Lower lobe of right lung (tissue), 2 donors: ENCODE results near the gene FBXO36. TPM values are rescaled to one million over a fixed set of nuclear protein-coding genes. Genes with fewer than 3 reads are reported as not detected.
"Not testable (repeated sequence)": the region's sequence is repeated elsewhere in the genome, so short reads cannot be mapped to it uniquely, and the experiment has no call there.

Experiments used
- ATAC-seq, 2 donors: fragments of 200-7000 bp; cut with Tn5 transposase; one replicate each; pipeline ENCODE4 v1.9.1; 2020 to 2022; ENCODE audit warnings: mild to moderate bottlenecking in 2 of 2, moderate library complexity in 2 of 2
- DNase-seq: peaks from one replicate; pipeline ENCODE4 v3.0.0-alpha.2; 2020
- H3K27ac ChIP-seq: fragments of 200-600 bp; one replicate; pipeline ENCODE4 v1.8.0; 2022
- H3K27me3 ChIP-seq: fragments of 200-600 bp; one replicate; pipeline ENCODE4 v1.8.0; 2022; ENCODE audit warnings: low read depth
- H3K36me3 ChIP-seq: fragments of 200-600 bp; one replicate; pipeline ENCODE4 v1.8.0; 2022; ENCODE audit warnings: mild to moderate bottlenecking
- H3K4me1 ChIP-seq: fragments of 200-600 bp; one replicate; pipeline ENCODE4 v1.8.0; 2022
- H3K4me3 ChIP-seq: fragments of 200-600 bp; one replicate; pipeline ENCODE4 v1.8.0; 2022; ENCODE audit warnings: mild to moderate bottlenecking
- H3K9me3 ChIP-seq: fragments of 200-600 bp; one replicate; pipeline ENCODE4 v1.8.0; 2022
- intact Hi-C: fragments of 100-400 bp; cut with DNase I; formaldehyde crosslinking; loops from one replicate; pipeline ENCODE4 v1.11.0; 2022
- total RNA-seq: library from RNA; stranded (reverse); fragmentation: NEBNext Ultra II Directional; extraction: Animal tissue kit (Norgen Biotek cat#: 25700); gene quantifications from one replicate; pipeline ENCODE4 v1.2.1, GENCODE V29; 2021
- TF ChIP-seq, protein P1 (sequence below): fragments of 200-600 bp; IDR thresholded peaks from one replicate; pipeline ENCODE4 v1.8.0; 2022; ENCODE audit warnings: antibody characterized with exemption, mild to moderate bottlenecking
- donor health status: DM: no; HTN: yes; CAD: no; lungs with severe emphysema.

FBXO36 gene
- total RNA-seq, 1 donor from 2014 or later, result 3.3 TPM

DNA sequence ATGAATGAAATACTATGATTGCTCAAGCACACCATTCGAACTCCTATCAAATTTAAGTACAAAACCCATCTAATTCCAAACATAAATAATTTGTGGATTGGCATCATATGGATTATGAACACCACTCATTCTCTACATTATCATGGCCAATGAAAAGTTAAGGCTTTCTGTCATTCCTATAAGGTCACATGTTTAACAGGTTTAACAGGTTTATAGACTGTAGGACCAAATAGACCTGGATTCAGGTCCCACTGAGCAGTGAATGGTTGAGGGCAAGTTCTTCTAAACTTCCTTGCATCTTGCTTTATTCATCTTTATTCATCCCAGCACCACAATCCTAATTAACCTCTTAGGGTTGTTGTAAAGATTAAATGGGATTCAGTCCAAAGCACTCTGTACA lies 33.4 kb downstream of the FBXO36 start:
- Histone ChIP-seq H3K27ac (no peak overlapping the region), H3K4me1 (no peaks in the 10 kb centered on the region), H3K4me3 (no peak overlapping the region), H3K36me3 (no peaks in the 10 kb centered on the region), H3K27me3 (no peaks in the 10 kb centered on the region), H3K9me3 (no peaks in the 10 kb centered on the region)
- intact Hi-C loops, result no loop called here
- TF ChIP-seq, protein P1, sequence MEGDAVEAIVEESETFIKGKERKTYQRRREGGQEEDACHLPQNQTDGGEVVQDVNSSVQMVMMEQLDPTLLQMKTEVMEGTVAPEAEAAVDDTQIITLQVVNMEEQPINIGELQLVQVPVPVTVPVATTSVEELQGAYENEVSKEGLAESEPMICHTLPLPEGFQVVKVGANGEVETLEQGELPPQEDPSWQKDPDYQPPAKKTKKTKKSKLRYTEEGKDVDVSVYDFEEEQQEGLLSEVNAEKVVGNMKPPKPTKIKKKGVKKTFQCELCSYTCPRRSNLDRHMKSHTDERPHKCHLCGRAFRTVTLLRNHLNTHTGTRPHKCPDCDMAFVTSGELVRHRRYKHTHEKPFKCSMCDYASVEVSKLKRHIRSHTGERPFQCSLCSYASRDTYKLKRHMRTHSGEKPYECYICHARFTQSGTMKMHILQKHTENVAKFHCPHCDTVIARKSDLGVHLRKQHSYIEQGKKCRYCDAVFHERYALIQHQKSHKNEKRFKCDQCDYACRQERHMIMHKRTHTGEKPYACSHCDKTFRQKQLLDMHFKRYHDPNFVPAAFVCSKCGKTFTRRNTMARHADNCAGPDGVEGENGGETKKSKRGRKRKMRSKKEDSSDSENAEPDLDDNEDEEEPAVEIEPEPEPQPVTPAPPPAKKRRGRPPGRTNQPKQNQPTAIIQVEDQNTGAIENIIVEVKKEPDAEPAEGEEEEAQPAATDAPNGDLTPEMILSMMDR, result no peak
- DNase-seq, result no peak
- ATAC-seq, result no peak

DNA sequence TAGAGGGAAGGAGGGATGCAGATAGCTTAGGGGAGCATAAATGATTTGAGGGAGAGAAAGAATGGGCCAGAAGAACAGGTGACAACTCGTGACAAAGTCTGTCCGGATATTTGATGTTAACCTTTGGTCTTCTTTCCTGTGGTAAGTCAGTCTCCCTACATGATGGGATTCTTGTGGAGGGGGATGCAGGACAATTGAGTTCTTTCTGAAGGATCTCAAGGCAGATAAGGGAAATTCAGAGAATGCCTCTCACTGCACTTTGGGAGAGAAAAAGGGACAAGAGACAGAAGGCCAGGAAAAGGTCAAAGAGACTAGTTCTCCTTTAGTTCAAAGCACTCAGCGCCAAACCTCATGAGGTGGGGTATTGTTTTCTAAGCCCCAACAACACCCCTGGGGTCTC lies 34.2 kb downstream of the FBXO36 start:
- no peaks in the 10 kb centered on the region for H3K9me3 ChIP-seq
- no peaks in the 10 kb centered on the region for H3K36me3 ChIP-seq
- H3K4me3 ChIP-seq, result no peak overlapping the region
- intact Hi-C loops, result no loop called here
- ATAC-seq, result no peak
- TF ChIP-seq, protein P1, result no peak
- DNase-seq, result no peak
- H3K27me3 ChIP-seq, result no peaks in the 10 kb centered on the region
- H3K4me1 ChIP-seq, result no peaks in the 10 kb centered on the region
- H3K27ac ChIP-seq, result no peak overlapping the region

GRCh38 chr2:229963596-229963995 lies 41.3 kb downstream of the FBXO36 start:
- H3K36me3 ChIP-seq, H3K27ac ChIP-seq, H3K27me3 ChIP-seq, H3K9me3 ChIP-seq, H3K4me3 ChIP-seq, ATAC-seq, DNase-seq, intact Hi-C loops, H3K4me1 ChIP-seq: not testable (repeated sequence)

- intact Hi-C loops, result no loop called here
- no peak overlapping the region for H3K4me3 ChIP-seq
- H3K9me3 ChIP-seq, result no peaks in the 10 kb centered on the region
- no peaks in the 10 kb centered on the region for H3K27me3 ChIP-seq
- TF ChIP-seq, protein P1, result no peak
- no peak for ATAC-seq
- no peaks in the 10 kb centered on the region for H3K36me3 ChIP-seq
- H3K4me1 ChIP-seq, result no peaks in the 10 kb centered on the region
- no peak for DNase-seq
- H3K27ac ChIP-seq, result no peak overlapping the region
Observed at GRCh38 chr2:229969921-229970320, 47.6 kb downstream of the FBXO36 start.

- TF ChIP-seq, protein P1, result no peak
- intact Hi-C loops, result no loop called here
- no peak overlapping the region for H3K4me3 ChIP-seq
- no peaks in the 10 kb centered on the region for H3K27me3 ChIP-seq
- no peaks in the 10 kb centered on the region for H3K36me3 ChIP-seq
- ATAC-seq, result no peak
- no peaks in the 10 kb centered on the region for H3K9me3 ChIP-seq
- DNase-seq, result no peak
- no peaks in the 10 kb centered on the region for H3K4me1 ChIP-seq
- H3K27ac ChIP-seq, result no peak overlapping the region
Observed at GRCh38 chr2:229970406-229970805, 48.1 kb downstream of the FBXO36 start.

DNA sequence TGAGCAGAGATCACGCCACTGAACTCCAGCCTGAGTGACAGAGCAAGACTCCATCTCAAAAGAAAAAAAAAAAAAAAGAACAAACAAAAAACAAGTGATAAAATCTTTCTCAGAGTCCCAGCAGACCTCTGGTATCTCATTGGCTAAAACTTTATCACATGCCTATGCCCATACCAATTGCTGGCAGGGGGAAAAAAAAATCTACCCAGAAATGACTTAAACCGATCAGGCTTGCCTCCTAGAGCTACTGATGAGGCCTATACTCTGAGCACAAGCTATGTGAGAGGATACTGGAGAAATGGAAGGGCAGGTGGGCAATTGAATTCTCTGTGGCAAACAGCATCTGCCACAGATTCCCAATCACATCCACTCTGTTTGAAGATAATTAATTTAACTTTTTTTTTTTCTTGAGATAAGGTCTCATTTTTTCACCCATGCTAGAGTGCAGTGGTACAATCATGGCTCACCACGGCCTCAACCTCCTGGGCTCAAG lies 49.0 kb downstream of the FBXO36 start:
- Histone ChIP-seq H3K4me1 (no peaks in the 10 kb centered on the region), H3K36me3 (no peaks in the 10 kb centered on the region), H3K27me3 (no peaks in the 10 kb centered on the region), H3K27ac (no peak overlapping the region), H3K9me3 (no peaks in the 10 kb centered on the region), H3K4me3 (no peak overlapping the region)
- TF ChIP-seq, protein P1, result no peak
- intact Hi-C loops, result no loop called here
- ATAC-seq, result no peak
- DNase-seq, result no peak
